IPS-20b (cell line): Measurements from ENCODE around the gene CLTRN.
A peak's percentile ranks its signal among the peaks of the same experiment; 100 is the strongest.
"Not testable (repeated sequence)": the region's sequence is repeated elsewhere in the genome, so short reads cannot be mapped to it uniquely, and the experiment has no call there.

ENCODE experiments used
- H3K27ac ChIP-seq: one replicate; pipeline ENCODE4 v1.5.1; 2013; ENCODE audit warnings: low read length
- H3K27me3 ChIP-seq: 2 replicates; pipeline ENCODE4 v1.6.1; 2013; ENCODE audit warnings: mild to moderate bottlenecking, low read length, inconsistent platforms; ENCODE audit not compliant: insufficient read depth
- H3K36me3 ChIP-seq: 2 replicates; pipeline ENCODE4 v1.6.1; 2013; ENCODE audit warnings: low read depth, mild to moderate bottlenecking, inconsistent platforms, low read length, moderate library complexity; ENCODE audit not compliant: insufficient read depth
- H3K4me1 ChIP-seq: 2 replicates; pipeline ENCODE4 v1.6.1; 2013; ENCODE audit warnings: mild to moderate bottlenecking, control low read depth, inconsistent platforms, low read length, moderate library complexity; ENCODE audit not compliant: insufficient read depth
- H3K4me3 ChIP-seq: 2 replicates; pipeline ENCODE4 v1.5.1; 2013; ENCODE audit warnings: mild to moderate bottlenecking, low read length, inconsistent platforms
- H3K9ac ChIP-seq: 2 replicates; pipeline ENCODE4 v1.6.1; 2013; ENCODE audit warnings: low read depth, mild to moderate bottlenecking, inconsistent platforms, low read length, moderate library complexity
- H3K9me3 ChIP-seq: 2 replicates; pipeline ENCODE4 v1.6.1; 2013; ENCODE audit warnings: mild to moderate bottlenecking, low read depth, low read length, inconsistent platforms; ENCODE audit not compliant: insufficient read depth

Gene CLTRN

DNA sequence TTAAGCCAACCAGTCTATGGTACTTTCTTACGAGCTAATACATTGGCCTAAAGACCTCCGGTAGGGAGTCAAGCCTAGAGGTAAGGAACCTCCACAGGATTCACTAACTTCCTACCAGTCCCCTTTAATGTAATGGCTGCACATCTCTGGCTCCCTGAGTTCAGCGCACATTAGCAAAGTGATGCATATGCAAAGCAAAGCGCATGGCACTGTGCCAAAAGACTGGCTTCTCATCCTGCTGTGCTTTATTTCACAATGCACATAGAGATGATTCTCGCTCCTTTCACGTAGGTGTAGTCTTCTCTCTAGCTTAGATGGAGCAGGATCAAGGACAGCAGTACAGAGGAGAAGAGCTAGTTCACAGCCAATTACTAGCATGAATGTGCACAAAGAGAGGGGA lies 14.6 kb upstream of the CLTRN start:
- Histone ChIP-seq H3K4me3 (no peak overlapping the region), H3K9me3 (no peaks in the 10 kb centered on the region), H3K27me3 (no peaks in the 10 kb centered on the region), H3K4me1 (no peaks in the 10 kb centered on the region), H3K27ac (no peak overlapping the region), H3K36me3 (peaks cover 22% of the 10 kb centered on the region; the same call in 1 of the 2 replicates), H3K9ac (no peak overlapping the region)

DNA sequence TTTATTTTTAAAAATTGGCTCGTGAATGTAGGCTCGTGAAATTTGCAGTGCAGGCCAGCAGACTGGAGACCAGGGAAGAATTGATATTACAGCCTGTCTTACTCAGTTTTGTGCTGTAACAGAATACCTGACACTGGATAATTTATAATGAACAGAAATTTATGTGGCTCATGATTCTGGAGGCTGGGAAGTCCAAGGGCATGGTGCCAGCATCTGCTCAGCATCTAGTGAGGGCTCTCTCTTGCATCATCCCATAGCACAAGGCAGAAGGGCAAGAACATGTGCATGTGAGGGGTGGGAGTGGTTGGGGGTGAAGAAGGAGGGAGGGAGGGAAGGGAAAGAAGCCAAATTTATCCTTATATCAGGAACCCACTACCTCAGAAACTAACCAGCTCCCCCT lies 13.7 kb upstream of the CLTRN start:
- Histone ChIP-seq H3K9ac (no peak overlapping the region), H3K27ac (no peak overlapping the region), H3K4me3 (no peak overlapping the region), H3K36me3 (peaks cover 22% of the 10 kb centered on the region; the same call in 1 of the 2 replicates), H3K9me3 (no peaks in the 10 kb centered on the region), H3K4me1 (no peaks in the 10 kb centered on the region), H3K27me3 (no peaks in the 10 kb centered on the region)

DNA sequence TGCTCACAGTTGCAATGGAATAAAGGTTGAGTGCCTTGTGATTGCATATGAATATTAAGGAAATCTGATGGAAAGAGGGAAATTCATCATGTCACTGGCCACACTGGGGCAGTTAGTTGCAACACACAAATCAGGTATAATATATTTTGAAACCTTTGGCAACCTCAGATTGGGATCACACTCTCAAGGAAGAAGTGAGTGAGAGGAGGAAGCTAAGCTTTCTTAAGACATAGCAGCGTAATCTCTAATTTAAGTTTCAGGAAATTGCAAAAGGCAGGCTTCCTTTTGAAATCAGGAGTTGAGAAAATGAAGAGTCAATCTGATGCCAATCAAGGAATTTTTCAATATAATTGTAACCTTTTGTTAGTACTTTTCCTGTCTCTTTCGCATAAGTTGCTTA lies 12.3 kb upstream of the CLTRN start:
- Histone ChIP-seq H3K9ac (peak overlapping the region; percentile 98; the same call in 1 of the 2 replicates), H3K27me3 (no peaks in the 10 kb centered on the region), H3K4me3 (peak overlapping the region; percentile 94), H3K9me3 (no peaks in the 10 kb centered on the region), H3K27ac (no peak overlapping the region), H3K36me3 (peaks cover 22% of the 10 kb centered on the region; the same call in 1 of the 2 replicates), H3K4me1 (no peaks in the 10 kb centered on the region)

DNA sequence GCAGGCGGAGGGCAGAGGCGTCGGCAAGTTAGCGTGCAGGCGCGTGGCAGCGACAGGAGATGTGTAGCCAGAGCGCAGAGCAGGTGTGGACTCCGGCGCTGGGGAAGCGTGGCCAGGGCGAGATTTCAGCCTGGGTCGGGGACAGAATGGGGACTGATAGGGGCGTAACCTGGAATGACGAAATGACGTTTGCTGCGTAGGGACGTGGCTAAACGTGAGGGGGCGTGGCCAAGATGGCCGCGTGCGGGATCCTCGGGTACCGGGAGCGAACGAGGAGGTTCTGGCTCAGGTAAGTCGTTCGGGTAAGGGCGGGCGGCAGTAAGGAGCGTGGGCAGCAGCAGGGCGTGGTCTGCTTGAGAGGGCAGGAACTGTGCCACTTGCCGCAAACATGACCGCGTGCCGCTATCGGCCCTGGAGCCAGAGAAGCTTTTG lies 10.9 kb upstream of the CLTRN start:
- peaks cover 9% of the 10 kb centered on the region; the same call in 1 of the 2 replicates for H3K36me3 ChIP-seq
- peak overlapping the region; percentile 94 for H3K4me3 ChIP-seq
- H3K9ac ChIP-seq: peak overlapping the region; percentile 98
- peak overlapping the region; percentile 98 for H3K27ac ChIP-seq
- H3K4me1 ChIP-seq: no peaks in the 10 kb centered on the region
- H3K27me3 ChIP-seq: no peaks in the 10 kb centered on the region
- no peaks in the 10 kb centered on the region for H3K9me3 ChIP-seq

DNA sequence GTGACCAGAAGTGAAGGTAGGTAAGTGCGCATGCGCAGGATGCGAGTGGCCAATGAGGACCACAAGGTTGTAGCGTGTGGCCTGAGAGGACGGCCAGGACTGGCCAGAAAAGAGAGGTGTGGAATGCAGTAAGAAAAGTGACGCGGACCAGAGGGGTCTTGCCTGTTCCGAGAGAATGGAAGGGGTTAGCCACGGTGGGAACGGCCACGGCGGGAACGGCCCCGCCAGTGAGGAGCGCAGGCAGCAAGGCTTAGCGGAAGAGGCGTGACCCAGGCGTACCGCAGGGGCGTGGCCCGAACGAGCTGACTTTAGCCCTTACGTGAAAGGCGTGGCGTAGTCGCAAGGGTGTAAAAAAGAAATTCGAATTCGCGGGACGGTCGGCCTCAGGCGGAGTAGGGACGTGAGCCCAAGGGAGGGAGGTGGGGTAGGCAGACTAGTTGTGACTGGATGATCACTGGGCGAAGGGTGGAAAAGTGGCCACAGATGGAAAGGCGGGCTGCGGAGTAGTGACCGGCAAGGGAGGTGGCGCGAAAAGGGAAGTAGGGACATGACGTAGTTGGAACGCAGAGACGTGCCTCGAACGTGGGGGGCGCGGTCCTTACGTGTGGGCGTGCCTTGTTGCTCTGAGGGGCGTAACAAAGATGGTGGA lies 10.4 kb upstream of the CLTRN start:
- H3K27ac ChIP-seq: peak overlapping the region; percentile 98
- peak overlapping the region; percentile 98 for H3K9ac ChIP-seq
- H3K27me3 ChIP-seq: no peaks in the 10 kb centered on the region
- H3K4me3 ChIP-seq: peak overlapping the region; percentile 94
- H3K9me3 ChIP-seq: no peaks in the 10 kb centered on the region
- no peaks in the 10 kb centered on the region for H3K4me1 ChIP-seq
- peaks cover 7% of the 10 kb centered on the region; the same call in 1 of the 2 replicates for H3K36me3 ChIP-seq

DNA sequence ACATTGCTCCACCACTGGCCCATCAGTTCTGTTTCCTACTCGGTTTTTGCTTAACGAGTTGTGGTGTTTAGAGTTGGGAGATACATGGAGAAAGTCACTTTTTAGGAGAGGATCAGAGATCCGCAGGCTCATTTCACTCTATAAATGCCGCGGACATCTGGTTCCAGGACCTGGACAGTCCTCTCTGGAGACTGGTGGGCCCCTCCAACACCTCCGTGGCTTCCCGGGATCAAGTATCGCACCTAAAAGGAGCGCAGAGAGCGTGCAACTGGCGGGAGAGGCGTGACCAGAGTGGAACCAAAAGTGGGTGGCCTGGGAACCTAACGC lies 9.9 kb upstream of the CLTRN start:
- Histone ChIP-seq H3K4me1 (no peaks in the 10 kb centered on the region), H3K27me3 (no peaks in the 10 kb centered on the region), H3K4me3 (peak overlapping the region; percentile 94), H3K9ac (peak overlapping the region; percentile 98), H3K36me3 (peaks cover 7% of the 10 kb centered on the region; the same call in 1 of the 2 replicates), H3K9me3 (no peaks in the 10 kb centered on the region), H3K27ac (peak overlapping the region; percentile 98)

DNA sequence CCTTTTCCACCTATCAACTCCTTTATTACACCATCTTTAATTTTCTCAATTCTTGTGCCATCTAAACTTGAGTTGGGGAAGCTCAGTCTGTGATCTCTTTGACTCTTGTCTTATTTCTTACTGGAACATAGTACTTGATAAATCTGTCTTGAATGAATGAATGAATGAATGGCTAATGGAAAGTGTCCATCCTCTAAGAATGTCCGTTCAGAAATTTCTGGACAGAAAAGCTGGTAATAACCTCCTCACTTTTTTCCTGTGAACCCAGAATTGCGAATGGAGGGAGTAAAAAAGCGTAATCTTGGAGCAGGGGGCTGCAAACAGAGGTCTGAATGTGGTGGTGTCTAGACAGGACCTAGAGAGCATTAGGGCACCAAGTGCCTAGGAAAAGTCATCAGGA lies 9.4 kb upstream of the CLTRN start:
- peak overlapping the region; percentile 98 for H3K9ac ChIP-seq
- H3K36me3 ChIP-seq: peaks cover 2% of the 10 kb centered on the region; the same call in 1 of the 2 replicates
- H3K4me1 ChIP-seq: no peaks in the 10 kb centered on the region
- H3K27ac ChIP-seq: peak overlapping the region; percentile 98
- H3K9me3 ChIP-seq: no peaks in the 10 kb centered on the region
- H3K27me3 ChIP-seq: no peaks in the 10 kb centered on the region
- H3K4me3 ChIP-seq: peak overlapping the region; percentile 94

DNA sequence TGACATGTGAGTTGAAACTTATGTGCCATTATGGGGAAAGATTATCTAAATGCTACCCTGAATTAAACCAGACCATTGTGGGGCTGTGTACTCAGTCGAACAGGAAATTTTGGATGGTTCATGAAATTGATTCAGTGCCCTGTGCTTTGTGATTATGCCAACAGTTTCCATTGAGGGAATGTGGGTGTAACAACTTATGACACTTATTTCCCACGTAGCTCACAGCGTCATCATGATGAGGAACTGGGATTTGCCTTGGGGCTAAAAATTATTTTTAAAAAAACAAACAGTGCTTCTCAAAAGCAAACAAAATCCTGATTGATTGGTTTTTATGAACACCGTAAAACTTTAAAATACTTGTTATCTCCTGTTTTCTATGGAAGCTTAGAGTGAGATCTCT lies 8.3 kb upstream of the CLTRN start:
- Histone ChIP-seq H3K9me3 (no peaks in the 10 kb centered on the region), H3K27ac (no peak overlapping the region), H3K27me3 (no peaks in the 10 kb centered on the region), H3K9ac (no peak overlapping the region), H3K4me1 (no peaks in the 10 kb centered on the region), H3K4me3 (no peak overlapping the region), H3K36me3 (no peaks in the 10 kb centered on the region)

DNA sequence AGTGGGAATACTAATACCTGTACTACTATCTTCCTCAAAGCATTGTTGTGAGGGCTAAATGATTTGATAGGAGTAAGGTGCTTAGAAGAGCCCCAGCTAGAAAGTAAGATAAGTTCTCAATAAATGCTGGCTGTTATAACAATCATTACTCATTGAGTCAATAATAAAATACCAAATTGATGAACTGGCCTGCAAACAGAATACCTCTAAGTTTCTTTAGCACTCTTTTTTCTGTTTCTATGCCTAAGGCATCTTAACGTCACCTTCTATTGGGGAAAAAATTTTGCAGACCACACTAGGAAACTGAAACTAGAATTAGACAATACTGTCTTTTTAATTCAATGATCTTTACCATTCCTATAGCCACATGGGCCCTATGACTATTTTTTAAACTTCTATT lies 1.2 kb downstream of the CLTRN start:
- Histone ChIP-seq H3K27ac (no peak overlapping the region), H3K4me3 (no peak overlapping the region), H3K4me1 (no peaks in the 10 kb centered on the region), H3K9me3 (no peaks in the 10 kb centered on the region), H3K27me3 (no peaks in the 10 kb centered on the region), H3K36me3 (no peaks in the 10 kb centered on the region), H3K9ac (no peak overlapping the region)

DNA sequence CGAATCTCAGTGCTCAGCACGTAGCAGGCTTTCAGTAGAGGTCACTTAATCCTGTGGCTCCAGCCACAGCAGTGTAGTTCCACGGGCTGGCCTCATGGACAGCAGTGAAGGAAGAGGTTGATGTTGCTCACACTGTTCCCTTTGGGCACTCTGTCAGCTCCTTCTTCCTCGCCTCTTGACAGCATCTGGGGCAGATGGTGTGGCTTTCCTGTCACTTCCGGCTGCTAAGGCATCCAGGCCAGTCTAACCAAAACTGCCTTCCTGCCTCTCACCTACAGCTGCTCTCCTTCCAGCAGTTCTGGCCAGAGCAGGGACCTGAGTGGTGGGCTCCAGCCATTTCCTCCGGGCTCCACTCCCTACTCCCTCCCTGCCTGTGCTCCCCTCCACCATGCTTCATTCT lies 9.8 kb downstream of the CLTRN start:
- not testable (repeated sequence) for H3K27me3 ChIP-seq, H3K27ac ChIP-seq, H3K9ac ChIP-seq, H3K4me1 ChIP-seq, H3K36me3 ChIP-seq, H3K9me3 ChIP-seq, H3K4me3 ChIP-seq

DNA sequence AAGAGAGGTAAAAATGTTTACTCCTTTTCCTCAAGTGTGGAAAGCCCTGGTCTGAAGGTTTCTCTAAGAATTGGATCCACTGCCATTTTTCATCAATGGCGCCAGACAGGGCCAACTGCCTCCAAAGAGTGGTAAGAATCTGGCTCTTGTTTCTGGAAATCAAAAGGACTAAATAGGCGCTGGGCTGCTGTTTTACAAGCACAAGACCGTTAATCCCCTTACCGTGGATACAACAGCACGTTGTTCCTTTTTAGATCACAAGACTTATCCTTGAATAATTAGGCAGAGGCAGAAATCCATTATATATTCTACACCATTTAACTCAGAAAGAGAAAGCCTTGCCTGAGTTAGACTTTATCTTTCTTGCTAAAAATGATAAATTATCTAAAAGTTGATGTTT lies 10.6 kb downstream of the CLTRN start:
- no peaks in the 10 kb centered on the region for H3K27me3 ChIP-seq
- H3K4me3 ChIP-seq: no peak overlapping the region
- H3K36me3 ChIP-seq: no peaks in the 10 kb centered on the region
- H3K4me1 ChIP-seq: no peaks in the 10 kb centered on the region
- no peak overlapping the region for H3K27ac ChIP-seq
- no peak overlapping the region for H3K9ac ChIP-seq
- no peaks in the 10 kb centered on the region for H3K9me3 ChIP-seq

DNA sequence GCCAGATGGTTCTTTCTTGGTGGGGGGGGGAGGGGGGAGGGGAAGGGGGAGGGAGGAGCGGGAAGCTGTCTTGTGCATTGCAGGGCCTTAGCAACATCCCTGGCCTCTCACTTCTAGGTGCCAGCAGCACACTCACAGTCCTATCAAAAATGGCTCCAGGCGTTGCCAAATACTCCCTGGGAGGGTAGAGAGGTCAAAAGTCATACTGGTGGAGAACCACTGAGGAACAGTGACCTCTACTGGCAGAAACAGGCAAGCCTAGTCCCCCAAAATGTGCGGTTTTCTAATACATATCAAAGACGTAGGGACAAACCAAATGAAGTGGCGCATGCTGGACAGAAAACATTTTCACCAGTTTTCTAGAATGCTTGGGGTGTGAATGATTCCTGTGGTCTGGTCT lies 17.1 kb downstream of the CLTRN start:
- not testable (repeated sequence) for H3K27ac ChIP-seq, H3K4me1 ChIP-seq, H3K9ac ChIP-seq, H3K4me3 ChIP-seq, H3K9me3 ChIP-seq, H3K36me3 ChIP-seq, H3K27me3 ChIP-seq
